ENCODE results near the gene FLVCR2.

The FLVCR2 gene

DNA sequence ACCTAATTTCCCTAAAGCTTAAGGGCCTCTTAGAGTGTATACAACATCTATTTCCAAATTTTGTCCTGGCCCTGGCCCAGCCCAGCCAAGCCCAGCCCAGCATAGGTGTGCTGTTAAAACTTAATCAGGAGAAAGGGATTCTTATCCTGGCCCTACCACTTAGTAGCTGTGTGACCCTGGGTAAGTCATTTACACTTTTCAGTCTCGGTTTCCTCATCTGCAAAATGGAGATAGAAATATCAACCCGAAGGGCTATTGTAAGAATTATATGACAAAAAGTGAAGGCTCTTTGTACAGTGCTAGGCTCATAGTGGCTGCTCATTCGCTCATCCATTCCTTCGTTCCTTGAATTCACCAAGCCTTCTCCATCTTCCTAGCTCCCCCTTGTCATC, 81.8 kb downstream of the FLVCR2 start:
- ChIA-PET POLR2A (interaction anchor here (0.6 to 1.9 kb wide), 15 partner anchors 8 to 540 kb away, joined by 3 to 19 read pairs (median 6); partner anchors contain the start of gene FLVCR2), CTCF (interaction anchor here (0.7 to 13.9 kb wide), 4 partner anchors 10 to 322 kb away, joined by 3 to 266 read pairs (median 4); partner anchors contain the start of genes FLVCR2 and TGFB3)
- Histone ChIP-seq H3K9me3 (ENCODE audit: control insufficient read depth, insufficient read depth, low read depth, low read length) (no peaks in the 10 kb centered on the region), H3K36me3 (ENCODE audit: control insufficient read depth in 2 of 2, insufficient read depth in 1 of 2, low read length in 2 of 2) (peaks cover 26 to 46% of the 10 kb centered on the region in 2 experiments), H3K4me3 (ENCODE audit: low read depth, low read length) (peak overlapping the region; percentile 96), H3K4me1 (ENCODE audit: control insufficient read depth, insufficient read depth, low read length) (peaks cover 3% of the 10 kb centered on the region; the same call in 1 of the 2 replicates), H3K27ac (ENCODE audit: extremely low read depth, low read depth, low read length) (peak overlapping the region; percentile 79; the same call in 1 of the 2 replicates)
- TF ChIP-seq HOXC10 (CRISPR knock-in tag; IDR thresholded peaks at IDR 0.05) (no peak), ZNF626 (tag by site-specific recombination; IDR thresholded peaks at IDR 0.05) (no peak), ZNF266 (tag by site-specific recombination; IDR thresholded peaks at IDR 0.05; ENCODE audit: low read depth) (no peak), ZNF133 (tag by site-specific recombination; IDR thresholded peaks at IDR 0.05) (no peak)
- TF ChIP-seq, protein P1, sequence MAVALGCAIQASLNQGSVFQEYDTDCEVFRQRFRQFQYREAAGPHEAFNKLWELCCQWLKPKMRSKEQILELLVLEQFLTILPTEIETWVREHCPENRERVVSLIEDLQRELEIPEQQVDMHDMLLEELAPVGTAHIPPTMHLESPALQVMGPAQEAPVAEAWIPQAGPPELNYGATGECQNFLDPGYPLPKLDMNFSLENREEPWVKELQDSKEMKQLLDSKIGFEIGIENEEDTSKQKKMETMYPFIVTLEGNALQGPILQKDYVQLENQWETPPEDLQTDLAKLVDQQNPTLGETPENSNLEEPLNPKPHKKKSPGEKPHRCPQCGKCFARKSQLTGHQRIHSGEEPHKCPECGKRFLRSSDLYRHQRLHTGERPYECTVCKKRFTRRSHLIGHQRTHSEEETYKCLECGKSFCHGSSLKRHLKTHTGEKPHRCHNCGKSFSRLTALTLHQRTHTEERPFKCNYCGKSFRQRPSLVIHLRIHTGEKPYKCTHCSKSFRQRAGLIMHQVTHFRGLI (tag by site-specific recombination; IDR thresholded peaks at IDR 0.05), result peak; percentile 20; the same call in 1 of the 2 replicates
- TF ChIP-seq, protein P2, sequence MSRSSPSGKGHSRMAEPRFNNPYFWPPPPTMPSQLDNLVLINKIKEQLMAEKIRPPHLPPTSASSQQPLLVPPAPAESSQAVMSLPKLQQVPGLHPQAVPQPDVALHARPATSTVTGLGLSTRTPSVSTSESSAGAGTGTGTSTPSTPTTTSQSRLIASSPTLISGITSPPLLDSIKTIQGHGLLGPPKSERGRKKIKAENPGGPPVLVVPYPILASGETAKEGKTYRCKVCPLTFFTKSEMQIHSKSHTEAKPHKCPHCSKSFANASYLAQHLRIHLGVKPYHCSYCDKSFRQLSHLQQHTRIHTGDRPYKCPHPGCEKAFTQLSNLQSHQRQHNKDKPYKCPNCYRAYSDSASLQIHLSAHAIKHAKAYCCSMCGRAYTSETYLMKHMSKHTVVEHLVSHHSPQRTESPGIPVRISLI (tag by site-specific recombination; IDR thresholded peaks at IDR 0.05), result no peak

- H3K9me3 ChIP-seq (ENCODE audit: control insufficient read depth, insufficient read depth, low read depth, low read length), result no peaks in the 10 kb centered on the region
- CTCF ChIA-PET, result interaction anchor here (0.6 to 13.9 kb wide), 8 partner anchors 10 to 1195 kb away, joined by 3 to 266 read pairs (median 3); partner anchors contain the start of genes FLVCR2 and TGFB3
- H3K36me3 ChIP-seq (ENCODE audit: control insufficient read depth in 2 of 2, insufficient read depth in 1 of 2, low read length in 2 of 2), result peaks cover 23 to 39% of the 10 kb centered on the region in 2 experiments
- POLR2A ChIA-PET, result interaction anchor here (0.6 to 1.9 kb wide), 17 partner anchors 9 to 333 kb away, joined by 3 to 19 read pairs (median 5); partner anchors contain the start of genes FLVCR2 and TGFB3
- H3K27ac ChIP-seq (ENCODE audit: extremely low read depth, low read depth, low read length), result peak within 1 kb of the TSS; percentile 79
- peaks cover 3% of the 10 kb centered on the region; the same call in 1 of the 2 replicates for H3K4me1 ChIP-seq (ENCODE audit: control insufficient read depth, insufficient read depth, low read length)
- H3K4me3 ChIP-seq (ENCODE audit: low read depth, low read length), result peak within 1 kb of the TSS; percentile 96
- TF ChIP-seq KLF17 (tag by site-specific recombination; IDR thresholded peaks at IDR 0.05) (peak; percentile 49; the same call in 1 of the 2 replicates), OVOL3 (tag by site-specific recombination; IDR thresholded peaks at IDR 0.05) (no peak), KLF9 (tag by site-specific recombination; IDR thresholded peaks at IDR 0.05; ENCODE audit: low read depth) (peak; percentile 38; the same call in 1 of the 2 replicates), ZNF138 (tag by site-specific recombination; IDR thresholded peaks at IDR 0.05; ENCODE audit: borderline replicate concordance) (no peak), ZNF585B (tag by site-specific recombination; IDR thresholded peaks at IDR 0.05) (no peak), ZBTB49 (tag by site-specific recombination; IDR thresholded peaks at IDR 0.05; ENCODE audit: low read depth) (no peak), ZNF37A (tag by site-specific recombination; IDR thresholded peaks at IDR 0.05) (no peak), ZNF707 (tag by site-specific recombination; IDR thresholded peaks at IDR 0.05) (no peak), ELK4 (IDR thresholded peaks at IDR 0.05; ENCODE audit: borderline replicate concordance, low read depth, low read length) (peak; percentile 93), ZBTB48 (tag by site-specific recombination; IDR thresholded peaks at IDR 0.05) (no peak; the same call in 1 of the 2 replicates), ZBTB7A (tag by site-specific recombination; IDR thresholded peaks at IDR 0.05; ENCODE audit: low read depth) (no peak), ZNF169 (tag by site-specific recombination; IDR thresholded peaks at IDR 0.05) (no peak)
- TF ChIP-seq, protein P3, sequence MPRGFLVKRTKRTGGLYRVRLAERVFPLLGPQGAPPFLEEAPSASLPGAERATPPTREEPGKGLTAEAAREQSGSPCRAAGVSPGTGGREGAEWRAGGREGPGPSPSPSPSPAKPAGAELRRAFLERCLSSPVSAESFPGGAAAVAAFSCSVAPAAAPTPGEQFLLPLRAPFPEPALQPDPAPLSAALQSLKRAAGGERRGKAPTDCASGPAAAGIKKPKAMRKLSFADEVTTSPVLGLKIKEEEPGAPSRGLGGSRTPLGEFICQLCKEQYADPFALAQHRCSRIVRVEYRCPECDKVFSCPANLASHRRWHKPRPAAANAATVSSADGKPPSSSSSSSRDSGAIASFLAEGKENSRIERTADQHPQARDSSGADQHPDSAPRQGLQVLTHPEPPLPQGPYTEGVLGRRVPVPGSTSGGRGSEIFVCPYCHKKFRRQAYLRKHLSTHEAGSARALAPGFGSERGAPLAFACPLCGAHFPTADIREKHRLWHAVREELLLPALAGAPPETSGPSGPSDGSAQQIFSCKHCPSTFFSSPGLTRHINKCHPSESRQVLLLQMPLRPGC (tag by site-specific recombination; IDR thresholded peaks at IDR 0.05), result no peak
- TF ChIP-seq, protein P4, sequence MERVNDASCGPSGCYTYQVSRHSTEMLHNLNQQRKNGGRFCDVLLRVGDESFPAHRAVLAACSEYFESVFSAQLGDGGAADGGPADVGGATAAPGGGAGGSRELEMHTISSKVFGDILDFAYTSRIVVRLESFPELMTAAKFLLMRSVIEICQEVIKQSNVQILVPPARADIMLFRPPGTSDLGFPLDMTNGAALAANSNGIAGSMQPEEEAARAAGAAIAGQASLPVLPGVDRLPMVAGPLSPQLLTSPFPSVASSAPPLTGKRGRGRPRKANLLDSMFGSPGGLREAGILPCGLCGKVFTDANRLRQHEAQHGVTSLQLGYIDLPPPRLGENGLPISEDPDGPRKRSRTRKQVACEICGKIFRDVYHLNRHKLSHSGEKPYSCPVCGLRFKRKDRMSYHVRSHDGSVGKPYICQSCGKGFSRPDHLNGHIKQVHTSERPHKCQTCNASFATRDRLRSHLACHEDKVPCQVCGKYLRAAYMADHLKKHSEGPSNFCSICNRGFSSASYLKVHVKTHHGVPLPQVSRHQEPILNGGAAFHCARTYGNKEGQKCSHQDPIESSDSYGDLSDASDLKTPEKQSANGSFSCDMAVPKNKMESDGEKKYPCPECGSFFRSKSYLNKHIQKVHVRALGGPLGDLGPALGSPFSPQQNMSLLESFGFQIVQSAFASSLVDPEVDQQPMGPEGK (tag by site-specific recombination; IDR thresholded peaks at IDR 0.05), result peak; percentile 90
These were observed 82.4 kb downstream of the FLVCR2 start, which contains the start of the genes ERG28 and TTLL5 for GRCh38 chr14:75660630-75661498. Gene ERG28, minus strand, starts transcription at chr14:75660876. Its CDS starts 3,374 bp downstream, at chr14:75657502. Gene TTLL5, plus strand, starts transcription at chr14:75661246. Its CDS starts 1,904 bp downstream, at chr14:75663150.

Measured in HEK293 (cell line).